Measurements from ENCODE around the gene TWF1. TPM values are rescaled to one million over a fixed set of nuclear protein-coding genes. Genes with fewer than 3 reads are reported as not detected.

Gene TWF1
- total and polyA plus RNA-seq, 2 experiments from 2014 or later: 31.3 to 52.1 TPM

GRCh38 chr12:43797561-43798217 is 8.4 kb downstream of the TWF1 start:
- no peak overlapping the region for H3K27ac ChIP-seq (ENCODE audit: low read depth)
- ATAC-seq (no peak), DNase-seq (ENCODE audit: low spot score) (no peak)
- Mint-ChIP-seq H3K36me3 (ENCODE audit: low read depth) (peaks cover 64% of the 10 kb centered on the region), H3K9me3 (no peaks in the 10 kb centered on the region), H3K27ac (no peak overlapping the region), H3K27me3 (ENCODE audit: insufficient read depth, low read depth, poor library complexity) (peaks cover 3% of the 10 kb centered on the region), H3K4me1 (no peaks in the 10 kb centered on the region), H3K4me3 (no peak overlapping the region)
- no peaks in the 10 kb centered on the region for H3K9me2 ChIP-seq (ENCODE audit: insufficient read depth)
- H3K79me2 ChIP-seq (replicated peaks; ENCODE audit: insufficient read depth): no peaks in the 10 kb centered on the region
- H3K4me3 ChIP-seq: no peak overlapping the region
- H4K20me1 ChIP-seq (replicated peaks; ENCODE audit: insufficient read depth): peaks cover 12% of the 10 kb centered on the region
- H3K36me3 ChIP-seq (ENCODE audit: insufficient read depth): peaks cover 62% of the 10 kb centered on the region
- H2AFZ ChIP-seq: no peak overlapping the region
- H3F3A ChIP-seq (replicated peaks; ENCODE audit: low read depth): no peaks in the 10 kb centered on the region
- TF ChIP-seq ZNF331 (CRISPR knock-in tag; IDR thresholded peaks at IDR 0.05; ENCODE audit: low read depth): no peak
- no peak overlapping the region for H3K4me2 ChIP-seq
- no peaks in the 10 kb centered on the region for H3K27me3 ChIP-seq (ENCODE audit: insufficient read depth)
- no peaks in the 10 kb centered on the region for H3K4me1 ChIP-seq (ENCODE audit: insufficient read depth)

DNA sequence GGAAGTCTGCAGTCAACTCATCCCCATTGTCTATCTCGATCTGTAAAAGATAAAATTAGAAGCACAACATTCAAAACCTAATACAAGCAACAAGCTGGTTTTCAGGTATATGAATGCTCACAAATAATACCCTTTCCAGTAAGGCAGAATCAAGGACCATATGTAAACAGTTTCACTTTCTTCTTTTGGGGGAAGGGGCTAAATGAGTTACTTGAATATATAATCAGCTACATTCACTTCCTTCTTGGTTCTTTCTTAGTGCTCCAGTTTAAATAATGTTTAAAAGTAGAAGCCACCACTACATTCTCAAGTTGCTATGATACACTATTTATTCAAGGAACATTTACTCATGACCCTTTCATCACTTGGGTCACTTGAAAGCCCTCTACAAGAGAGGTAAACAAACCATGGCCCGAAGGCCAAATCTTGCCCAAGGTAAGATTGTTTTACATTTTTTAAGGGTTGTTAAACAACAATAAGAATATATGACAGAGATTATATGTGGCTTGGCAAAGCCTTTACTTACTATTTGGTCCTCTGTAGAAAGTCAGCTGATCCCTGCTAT is 10.3 kb downstream of the TWF1 start:
- Mint-ChIP-seq H3K9me3 (no peaks in the 10 kb centered on the region), H3K4me1 (no peaks in the 10 kb centered on the region), H3K4me3 (no peak overlapping the region), H3K27me3 (ENCODE audit: insufficient read depth, low read depth, poor library complexity) (peaks cover 3% of the 10 kb centered on the region), H3K27ac (no peak overlapping the region), H3K36me3 (ENCODE audit: low read depth) (peaks cover 55% of the 10 kb centered on the region)
- no peak for DNase-seq (ENCODE audit: low spot score)
- no peak for ATAC-seq
- Histone ChIP-seq H3K36me3 (ENCODE audit: insufficient read depth) (peaks cover 52% of the 10 kb centered on the region), H3K27ac (ENCODE audit: low read depth) (no peak overlapping the region), H3K4me3 (no peak overlapping the region), H3K9me2 (ENCODE audit: insufficient read depth) (no peaks in the 10 kb centered on the region), H3K4me2 (no peak overlapping the region), H3K4me1 (ENCODE audit: insufficient read depth) (no peaks in the 10 kb centered on the region), H4K20me1 (replicated peaks; ENCODE audit: insufficient read depth) (peaks cover 12% of the 10 kb centered on the region), H2AFZ (no peak overlapping the region), H3K79me2 (replicated peaks; ENCODE audit: insufficient read depth) (no peaks in the 10 kb centered on the region), H3K27me3 (ENCODE audit: insufficient read depth) (no peaks in the 10 kb centered on the region), H3F3A (replicated peaks; ENCODE audit: low read depth) (no peaks in the 10 kb centered on the region)
- TF ChIP-seq, protein P1, sequence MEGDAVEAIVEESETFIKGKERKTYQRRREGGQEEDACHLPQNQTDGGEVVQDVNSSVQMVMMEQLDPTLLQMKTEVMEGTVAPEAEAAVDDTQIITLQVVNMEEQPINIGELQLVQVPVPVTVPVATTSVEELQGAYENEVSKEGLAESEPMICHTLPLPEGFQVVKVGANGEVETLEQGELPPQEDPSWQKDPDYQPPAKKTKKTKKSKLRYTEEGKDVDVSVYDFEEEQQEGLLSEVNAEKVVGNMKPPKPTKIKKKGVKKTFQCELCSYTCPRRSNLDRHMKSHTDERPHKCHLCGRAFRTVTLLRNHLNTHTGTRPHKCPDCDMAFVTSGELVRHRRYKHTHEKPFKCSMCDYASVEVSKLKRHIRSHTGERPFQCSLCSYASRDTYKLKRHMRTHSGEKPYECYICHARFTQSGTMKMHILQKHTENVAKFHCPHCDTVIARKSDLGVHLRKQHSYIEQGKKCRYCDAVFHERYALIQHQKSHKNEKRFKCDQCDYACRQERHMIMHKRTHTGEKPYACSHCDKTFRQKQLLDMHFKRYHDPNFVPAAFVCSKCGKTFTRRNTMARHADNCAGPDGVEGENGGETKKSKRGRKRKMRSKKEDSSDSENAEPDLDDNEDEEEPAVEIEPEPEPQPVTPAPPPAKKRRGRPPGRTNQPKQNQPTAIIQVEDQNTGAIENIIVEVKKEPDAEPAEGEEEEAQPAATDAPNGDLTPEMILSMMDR (conservative IDR thresholded peaks at IDR 0.05; ENCODE audit: low read depth in 2 of 2): no peak
- no peak for TF ChIP-seq POLR2AphosphoS5 (IDR thresholded peaks at IDR 0.05; ENCODE audit: low read depth)

DNA sequence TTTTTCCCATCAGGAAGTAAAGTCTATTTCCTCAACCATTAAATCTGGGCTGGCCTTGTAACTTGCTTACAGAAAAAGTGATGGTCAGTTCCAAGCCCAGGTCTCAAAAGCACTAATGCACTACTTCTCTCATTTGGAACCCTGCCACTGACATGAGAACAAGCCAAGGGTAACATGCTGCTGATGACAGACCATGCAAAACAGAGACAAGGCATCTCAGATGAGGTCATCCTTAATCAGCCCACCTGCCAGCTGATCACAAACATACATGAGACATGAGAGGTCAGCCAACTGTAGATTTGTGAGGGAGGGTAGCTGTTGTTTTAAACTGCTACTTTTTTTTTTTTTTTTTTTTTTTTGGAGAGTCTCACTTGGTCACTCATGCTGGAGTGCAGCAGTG is 16.2 kb downstream of the TWF1 start:
- TF ChIP-seq STAT1 (IDR thresholded peaks at IDR 0.05; ENCODE audit: unreplicated experiment): no peak
- TF ChIP-seq CREB1 (CRISPR knock-in tag; IDR thresholded peaks at IDR 0.05; ENCODE audit: low read depth): no peak
- no peak for DNase-seq (ENCODE audit: low spot score)

More for the DNA sequence above, 16.2 kb downstream of the TWF1 start:
- H3K27me3 ChIP-seq (ENCODE audit: insufficient read depth): no peaks in the 10 kb centered on the region
- H3K27ac ChIP-seq (ENCODE audit: low read depth): no peak overlapping the region
- Mint-ChIP-seq H3K27me3 (ENCODE audit: insufficient read depth, low read depth, poor library complexity) (peaks cover 3% of the 10 kb centered on the region), H3K4me3 (no peak overlapping the region), H3K36me3 (ENCODE audit: low read depth) (peaks cover 9% of the 10 kb centered on the region; the same call in 2 of the 3 replicates), H3K9me3 (no peaks in the 10 kb centered on the region), H3K27ac (no peak overlapping the region), H3K4me1 (no peaks in the 10 kb centered on the region)
- no peaks in the 10 kb centered on the region for H3K36me3 ChIP-seq (ENCODE audit: insufficient read depth)
- no peak overlapping the region for H3K4me2 ChIP-seq
- H3K9me2 ChIP-seq (ENCODE audit: insufficient read depth): no peaks in the 10 kb centered on the region
- ATAC-seq: no peak
- H2AFZ ChIP-seq: no peak overlapping the region
- H3K4me1 ChIP-seq (ENCODE audit: insufficient read depth): no peaks in the 10 kb centered on the region
- no peaks in the 10 kb centered on the region for H4K20me1 ChIP-seq (replicated peaks; ENCODE audit: insufficient read depth)
- H3K79me2 ChIP-seq (replicated peaks; ENCODE audit: insufficient read depth): no peaks in the 10 kb centered on the region
- H3K4me3 ChIP-seq: no peak overlapping the region
- no peaks in the 10 kb centered on the region for H3F3A ChIP-seq (replicated peaks; ENCODE audit: low read depth)
